ENCODE measurements around the gene FOXK2.

DNA sequence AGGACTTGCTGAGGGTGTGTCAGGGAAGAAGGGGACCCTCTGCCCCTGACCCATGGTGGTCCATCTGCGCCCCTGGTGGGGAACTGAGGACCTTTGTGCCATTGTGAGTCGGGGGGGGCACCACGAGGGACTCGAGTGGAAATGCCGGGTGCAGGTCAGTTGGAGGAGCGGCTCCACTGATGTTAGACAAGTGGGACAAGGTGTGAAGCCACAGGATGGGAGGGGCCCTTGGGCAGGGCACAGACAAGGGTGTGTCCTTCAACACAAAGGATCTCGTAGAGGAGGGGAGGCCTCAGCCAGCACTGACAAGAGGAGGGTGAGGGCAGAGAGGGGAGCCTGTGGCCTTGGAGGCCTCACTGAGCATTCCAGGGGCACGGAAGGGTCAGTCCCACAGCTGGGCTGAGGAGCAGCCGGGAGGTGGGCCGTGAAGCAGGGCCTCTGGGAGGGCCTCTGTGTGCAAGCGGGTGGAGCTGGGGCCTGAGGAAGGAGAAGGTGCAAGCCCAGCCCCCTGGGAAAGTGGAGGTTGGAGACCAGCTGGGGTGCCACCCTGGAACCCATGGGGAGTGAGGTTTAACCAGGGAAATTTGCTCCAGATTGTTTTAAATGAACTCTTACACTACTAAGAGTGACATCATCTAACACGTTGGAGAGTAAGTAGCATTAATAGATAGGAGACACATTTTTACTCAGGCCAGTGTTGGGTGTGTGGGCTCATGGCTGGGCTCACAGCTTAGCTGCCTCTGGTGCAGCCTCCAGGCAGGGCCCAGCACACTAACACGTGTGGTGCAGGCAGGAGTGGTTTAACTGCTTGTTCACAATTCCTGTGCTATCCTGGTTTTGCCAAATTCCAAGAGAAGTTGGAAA lies 33.1 kb upstream of the FOXK2 start:
- TF ChIP-seq, protein P1, sequence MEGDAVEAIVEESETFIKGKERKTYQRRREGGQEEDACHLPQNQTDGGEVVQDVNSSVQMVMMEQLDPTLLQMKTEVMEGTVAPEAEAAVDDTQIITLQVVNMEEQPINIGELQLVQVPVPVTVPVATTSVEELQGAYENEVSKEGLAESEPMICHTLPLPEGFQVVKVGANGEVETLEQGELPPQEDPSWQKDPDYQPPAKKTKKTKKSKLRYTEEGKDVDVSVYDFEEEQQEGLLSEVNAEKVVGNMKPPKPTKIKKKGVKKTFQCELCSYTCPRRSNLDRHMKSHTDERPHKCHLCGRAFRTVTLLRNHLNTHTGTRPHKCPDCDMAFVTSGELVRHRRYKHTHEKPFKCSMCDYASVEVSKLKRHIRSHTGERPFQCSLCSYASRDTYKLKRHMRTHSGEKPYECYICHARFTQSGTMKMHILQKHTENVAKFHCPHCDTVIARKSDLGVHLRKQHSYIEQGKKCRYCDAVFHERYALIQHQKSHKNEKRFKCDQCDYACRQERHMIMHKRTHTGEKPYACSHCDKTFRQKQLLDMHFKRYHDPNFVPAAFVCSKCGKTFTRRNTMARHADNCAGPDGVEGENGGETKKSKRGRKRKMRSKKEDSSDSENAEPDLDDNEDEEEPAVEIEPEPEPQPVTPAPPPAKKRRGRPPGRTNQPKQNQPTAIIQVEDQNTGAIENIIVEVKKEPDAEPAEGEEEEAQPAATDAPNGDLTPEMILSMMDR (conservative IDR thresholded peaks at IDR 0.05; ENCODE audit: low read length): no peak
- no peak for TF ChIP-seq EZH2phosphoT487 (IDR thresholded peaks at IDR 0.05; ENCODE audit: borderline replicate concordance, low read depth, low read length)
